Tibial artery (tissue), 4 donors: ENCODE measurements around the gene SPRR2D.

ENCODE experiments used
- DNase-seq, 2 donors: peaks; one replicate each; pipeline ENCODE4 v3.0.0-alpha.2; 2019
- H3K27ac ChIP-seq, 2 donors: fragments of 200-600 bp; sonication (generic) in 1 of 2; 1 replicate in 1 of 2; 2 replicates in 1 of 2; pipeline ENCODE4 v1.5.1; 2018 to 2019; ENCODE audit warnings: mild to moderate bottlenecking in 1 of 2
- H3K27me3 ChIP-seq, 2 donors: fragments of 200-600 bp; sonication (generic) in 1 of 2; one replicate each; pipeline versions ENCODE4 v1.5.1 to v1.6.0; 2016 to 2019
- H3K36me3 ChIP-seq, 3 donors: fragments of 200-600 bp; sonication (generic) in 2 of 3; one replicate each; pipeline ENCODE4 v1.5.1; 2016 to 2019; ENCODE audit warnings: mild to moderate bottlenecking in 2 of 3
- H3K4me1 ChIP-seq, 4 donors: fragments of 200-600 bp; sonication (generic) in 2 of 4; 1 replicate in 3 of 4; 2 replicates in 1 of 4; pipeline ENCODE4 v1.5.1; 2016 to 2019
- H3K4me3 ChIP-seq, 2 donors: fragments of 200-600 bp; sonication (generic) in 1 of 2; 1 replicate in 1 of 2; 2 replicates in 1 of 2; pipeline ENCODE4 v1.5.1; 2018 to 2019; ENCODE audit warnings: mild to moderate bottlenecking in 2 of 2
- H3K9me3 ChIP-seq, 3 donors: fragments of 200-600 bp; sonication (generic) in 1 of 3; one replicate each; pipeline ENCODE4 v1.5.1; 2016 to 2019
- intact Hi-C: fragments of 100-400 bp; cut with DNase I; formaldehyde crosslinking; loops from one replicate; pipeline ENCODE4 v1.15.0; 2023; ENCODE audit warnings: low total_unique reads
- TF ChIP-seq, protein P1 (sequence below), 2 experiments: fragments of 200-600 bp in 1 of 2; fragments of 450-650 bp in 1 of 2; IDR thresholded peaks; one replicate each; pipeline ENCODE4 v1.5.1; 2017 to 2019; ENCODE audit warnings: antibody characterized with exemption in 2 of 2, mild to moderate bottlenecking in 1 of 2, moderate library complexity in 1 of 2

SPRR2D gene

DNA sequence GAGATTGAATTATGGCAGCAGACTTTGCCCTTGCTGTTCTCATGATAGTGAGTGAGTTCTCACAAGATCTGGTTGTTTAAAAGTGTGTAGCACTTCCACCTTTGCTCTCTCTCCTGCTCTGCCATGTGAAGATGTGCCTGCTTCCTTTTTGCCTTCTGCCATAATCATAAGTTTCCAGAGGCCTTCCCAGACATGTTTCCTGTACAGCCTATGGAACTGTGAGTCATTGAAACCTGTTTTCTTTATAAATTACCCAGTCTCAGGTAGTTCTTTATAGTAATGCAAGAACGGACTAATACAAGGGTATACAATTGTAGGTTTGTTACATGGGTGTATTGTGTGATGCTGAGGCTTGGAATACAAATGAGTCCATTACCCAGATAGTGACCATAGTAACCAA is 5.7 kb downstream of the SPRR2D start:
- TF ChIP-seq, protein P1, sequence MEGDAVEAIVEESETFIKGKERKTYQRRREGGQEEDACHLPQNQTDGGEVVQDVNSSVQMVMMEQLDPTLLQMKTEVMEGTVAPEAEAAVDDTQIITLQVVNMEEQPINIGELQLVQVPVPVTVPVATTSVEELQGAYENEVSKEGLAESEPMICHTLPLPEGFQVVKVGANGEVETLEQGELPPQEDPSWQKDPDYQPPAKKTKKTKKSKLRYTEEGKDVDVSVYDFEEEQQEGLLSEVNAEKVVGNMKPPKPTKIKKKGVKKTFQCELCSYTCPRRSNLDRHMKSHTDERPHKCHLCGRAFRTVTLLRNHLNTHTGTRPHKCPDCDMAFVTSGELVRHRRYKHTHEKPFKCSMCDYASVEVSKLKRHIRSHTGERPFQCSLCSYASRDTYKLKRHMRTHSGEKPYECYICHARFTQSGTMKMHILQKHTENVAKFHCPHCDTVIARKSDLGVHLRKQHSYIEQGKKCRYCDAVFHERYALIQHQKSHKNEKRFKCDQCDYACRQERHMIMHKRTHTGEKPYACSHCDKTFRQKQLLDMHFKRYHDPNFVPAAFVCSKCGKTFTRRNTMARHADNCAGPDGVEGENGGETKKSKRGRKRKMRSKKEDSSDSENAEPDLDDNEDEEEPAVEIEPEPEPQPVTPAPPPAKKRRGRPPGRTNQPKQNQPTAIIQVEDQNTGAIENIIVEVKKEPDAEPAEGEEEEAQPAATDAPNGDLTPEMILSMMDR (IDR thresholded peaks at IDR 0.05) = no peak
- intact Hi-C loops = no loop called here
- H3K4me3 ChIP-seq = no peak overlapping the region
- no peaks in the 10 kb centered on the region for H3K4me1 ChIP-seq
- H3K27me3 ChIP-seq = no peaks in the 10 kb centered on the region
- no peak for DNase-seq
- H3K27ac ChIP-seq = no peak overlapping the region
- H3K36me3 ChIP-seq = no peaks in the 10 kb centered on the region
- no peaks in the 10 kb centered on the region for H3K9me3 ChIP-seq

DNA sequence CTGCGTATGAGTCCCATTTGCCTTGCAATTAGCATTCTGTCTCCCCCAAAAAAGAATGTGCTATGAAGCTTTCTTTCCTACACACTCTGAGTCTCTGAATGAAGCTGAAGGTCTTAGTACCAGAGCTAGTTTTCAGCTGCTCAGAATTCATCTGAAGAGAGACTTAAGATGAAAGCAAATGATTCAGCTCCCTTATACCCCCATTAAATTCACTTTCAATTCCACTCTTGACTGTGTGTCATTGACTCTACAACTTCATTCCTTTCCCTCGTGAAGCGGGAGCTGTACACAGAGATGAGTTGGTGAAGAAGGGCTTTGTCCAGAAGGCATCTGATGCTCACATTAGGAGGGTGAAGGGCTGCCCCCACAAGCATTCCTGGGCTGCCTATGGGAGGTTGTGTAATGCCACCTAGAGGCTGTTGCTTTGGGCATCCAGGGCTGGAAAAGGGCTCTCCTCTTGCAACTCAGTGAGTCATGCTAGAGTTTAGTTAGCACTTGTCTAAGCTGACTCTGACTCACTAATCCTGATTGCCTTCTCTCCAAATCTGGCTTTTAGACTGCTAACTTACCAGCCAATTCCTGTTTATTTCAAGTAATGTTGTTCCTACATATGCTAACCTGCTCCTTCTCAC is 8.1 kb downstream of the SPRR2D start:
- Histone ChIP-seq H3K4me3 (no peak overlapping the region), H3K4me1 (no peaks in the 10 kb centered on the region), H3K36me3 (no peaks in the 10 kb centered on the region), H3K27ac (no peak overlapping the region), H3K27me3 (no peaks in the 10 kb centered on the region), H3K9me3 (no peaks in the 10 kb centered on the region)
- intact Hi-C loops = no loop called here
- TF ChIP-seq, protein P1 (IDR thresholded peaks at IDR 0.05) = no peak
- DNase-seq = no peak

DNA sequence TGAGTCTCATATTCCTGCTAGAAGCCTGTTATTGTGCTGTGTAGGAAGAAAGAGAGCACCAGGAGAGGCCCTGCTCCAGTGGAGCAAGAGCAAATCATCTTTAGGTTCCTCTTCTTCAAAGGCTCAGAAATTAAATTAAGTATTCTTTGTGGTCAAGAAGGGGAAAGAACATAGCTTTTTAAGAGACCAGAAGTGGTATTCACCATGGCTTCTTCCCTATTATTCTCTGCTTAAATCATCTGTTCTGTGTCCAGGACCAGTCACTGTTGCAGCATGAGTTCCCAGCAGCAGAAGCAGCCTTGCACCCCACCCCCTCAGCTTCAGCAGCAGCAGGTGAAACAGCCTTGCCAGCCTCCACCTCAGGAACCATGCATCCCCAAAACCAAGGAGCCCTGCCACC is 8.8 kb downstream of the SPRR2D start:
- H3K9me3 ChIP-seq = no peaks in the 10 kb centered on the region
- DNase-seq = no peak
- H3K36me3 ChIP-seq = no peaks in the 10 kb centered on the region
- no peaks in the 10 kb centered on the region for H3K4me1 ChIP-seq
- H3K4me3 ChIP-seq = no peak overlapping the region
- no peaks in the 10 kb centered on the region for H3K27me3 ChIP-seq
- H3K27ac ChIP-seq = no peak overlapping the region
- intact Hi-C loops = no loop called here
- TF ChIP-seq, protein P1 (IDR thresholded peaks at IDR 0.05) = no peak

DNA sequence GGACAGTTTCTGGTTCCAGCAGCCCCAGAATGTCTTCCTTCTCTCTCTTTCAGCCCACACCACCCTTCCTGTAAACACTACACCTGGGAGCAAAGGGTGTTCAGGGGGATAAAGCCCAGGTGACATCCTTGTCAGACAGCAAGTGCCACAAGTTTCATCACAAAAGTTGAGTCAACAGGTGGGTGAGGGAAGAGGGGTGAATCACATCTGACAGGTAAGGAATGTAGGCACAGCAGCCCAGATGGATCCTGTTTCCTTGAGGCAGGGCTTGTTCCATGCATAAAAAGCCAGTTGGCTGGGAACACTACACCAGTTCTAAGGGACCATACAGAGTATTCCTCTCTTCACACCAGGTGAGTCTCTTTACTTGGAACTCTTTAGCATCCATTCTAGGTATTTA is 10.0 kb downstream of the SPRR2D start, which contains the start of gene SPRR1B:
SPRR1B (plus strand) TSS at position 309 of the 400 bp plus-strand sequence. CDS start 1,143 bp downstream, outside the sequence.
- intact Hi-C loops = no loop called here
- TF ChIP-seq, protein P1 (IDR thresholded peaks at IDR 0.05) = no peak
- Histone ChIP-seq H3K4me3 (no peak within 1 kb of the TSS), H3K36me3 (no peaks in the 10 kb centered on the region), H3K27ac (no peak within 1 kb of the TSS), H3K9me3 (no peaks in the 10 kb centered on the region), H3K4me1 (no peaks in the 10 kb centered on the region), H3K27me3 (no peaks in the 10 kb centered on the region)
- no peak for DNase-seq

DNA sequence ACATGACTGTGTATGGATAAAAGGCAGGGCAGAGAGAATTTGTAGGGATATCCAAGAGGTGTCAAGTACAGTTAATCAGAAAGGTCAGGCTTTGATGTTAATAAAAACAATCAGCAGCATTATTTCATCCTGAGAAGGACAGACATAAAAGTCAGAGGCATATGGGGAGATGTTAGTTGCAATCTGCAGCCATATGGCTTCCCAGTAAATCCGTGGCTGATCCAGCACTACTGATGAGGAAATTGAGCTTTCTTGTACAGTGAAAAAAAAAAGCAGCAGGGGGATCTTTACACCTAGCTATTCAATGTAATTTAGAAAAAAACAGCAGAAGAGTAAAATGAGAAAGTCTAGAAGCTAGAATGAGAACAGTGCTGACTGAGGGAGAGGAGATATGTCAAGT is 12.2 kb downstream of the SPRR2D start:
- Histone ChIP-seq H3K36me3 (no peaks in the 10 kb centered on the region), H3K27me3 (no peaks in the 10 kb centered on the region), H3K27ac (no peak overlapping the region), H3K4me1 (no peaks in the 10 kb centered on the region), H3K9me3 (no peaks in the 10 kb centered on the region), H3K4me3 (no peak overlapping the region)
- intact Hi-C loops = no loop called here
- TF ChIP-seq, protein P1 (IDR thresholded peaks at IDR 0.05) = no peak
- DNase-seq = no peak

DNA sequence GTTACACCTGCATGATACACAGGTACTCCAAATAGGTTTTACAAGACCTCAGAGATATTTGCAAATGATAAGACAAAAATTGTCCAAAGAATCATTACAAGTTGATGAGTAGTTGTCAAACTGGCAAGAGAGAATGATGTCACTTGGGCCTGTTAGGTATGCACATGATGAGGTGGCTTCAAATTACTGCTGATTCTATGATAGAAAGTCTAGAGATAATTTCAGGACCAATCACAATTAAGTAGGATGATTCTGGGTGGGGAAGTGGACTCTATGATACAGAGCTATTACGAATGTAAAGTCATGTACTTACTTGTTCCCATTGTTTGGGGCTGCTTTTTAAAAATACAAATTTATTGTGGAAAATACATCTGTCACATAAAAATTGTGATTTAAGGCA is 15.1 kb downstream of the SPRR2D start:
- Histone ChIP-seq H3K36me3 (no peaks in the 10 kb centered on the region), H3K4me1 (no peaks in the 10 kb centered on the region), H3K27ac (no peak overlapping the region), H3K4me3 (no peak overlapping the region), H3K27me3 (no peaks in the 10 kb centered on the region), H3K9me3 (no peaks in the 10 kb centered on the region)
- no peak for DNase-seq
- TF ChIP-seq, protein P1 (IDR thresholded peaks at IDR 0.05) = no peak
- intact Hi-C loops = no loop called here
